ENCODE measurements around the gene MRPS18A.
"Not testable (repeated sequence)": the region's sequence is repeated elsewhere in the genome, so short reads cannot be mapped to it uniquely, and the experiment has no call there.

MRPS18A gene

DNA sequence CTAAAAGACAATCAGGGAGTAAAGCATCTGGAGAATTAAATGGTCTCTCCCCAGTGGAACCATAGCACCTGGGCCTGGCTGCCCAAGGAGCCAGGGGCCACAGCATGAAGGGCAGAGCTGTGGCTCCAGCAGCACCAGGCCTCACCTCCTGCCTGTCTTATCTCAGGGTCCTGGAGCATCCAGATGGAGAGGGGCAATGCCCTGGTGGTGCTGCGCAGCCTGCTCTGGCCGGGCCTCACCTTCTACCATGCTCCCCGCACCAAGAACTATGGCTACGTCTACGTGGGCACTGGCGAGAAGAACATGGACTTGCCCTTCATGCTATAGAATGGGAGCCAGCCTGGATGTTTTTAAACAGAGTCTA is 17.0 kb downstream of the MRPS18A start:
- no peak for DNase-seq (ENCODE audit: low spot score)

DNA sequence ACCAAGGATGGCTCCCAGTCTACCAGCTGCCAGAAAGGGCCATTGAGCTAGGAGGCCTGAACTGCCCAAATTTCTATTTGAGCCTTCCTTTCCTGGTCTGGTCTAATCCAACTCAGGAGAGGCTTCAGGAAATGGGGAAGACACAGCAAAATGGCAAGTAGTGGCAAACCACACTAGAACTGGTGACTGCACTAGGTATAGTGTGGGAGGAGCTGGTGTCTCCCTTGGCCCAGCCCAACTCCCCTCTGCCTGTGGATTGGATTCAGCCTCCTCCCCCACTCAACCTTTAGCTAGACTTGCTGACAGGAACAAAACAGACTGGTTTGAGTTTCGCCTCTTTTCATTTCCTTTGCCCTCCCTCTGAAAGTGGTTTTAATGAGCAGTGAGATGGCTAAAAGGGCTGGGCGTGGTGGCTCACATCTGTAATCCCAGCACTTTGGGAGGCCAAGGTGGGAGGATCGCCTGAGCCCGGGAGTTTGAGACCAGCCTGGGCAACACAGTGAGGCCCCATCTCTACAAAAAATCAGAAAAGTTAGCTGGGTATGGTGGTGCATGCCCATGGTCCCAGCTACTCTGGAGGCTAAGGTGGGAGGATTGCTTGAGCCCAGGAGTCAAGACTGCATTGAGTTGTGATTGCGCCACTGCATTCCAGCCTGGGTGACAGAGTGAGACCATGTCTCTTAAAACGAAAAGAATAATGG is 17.5 kb downstream of the MRPS18A start:
- no peak for DNase-seq (ENCODE audit: low spot score)

DNA sequence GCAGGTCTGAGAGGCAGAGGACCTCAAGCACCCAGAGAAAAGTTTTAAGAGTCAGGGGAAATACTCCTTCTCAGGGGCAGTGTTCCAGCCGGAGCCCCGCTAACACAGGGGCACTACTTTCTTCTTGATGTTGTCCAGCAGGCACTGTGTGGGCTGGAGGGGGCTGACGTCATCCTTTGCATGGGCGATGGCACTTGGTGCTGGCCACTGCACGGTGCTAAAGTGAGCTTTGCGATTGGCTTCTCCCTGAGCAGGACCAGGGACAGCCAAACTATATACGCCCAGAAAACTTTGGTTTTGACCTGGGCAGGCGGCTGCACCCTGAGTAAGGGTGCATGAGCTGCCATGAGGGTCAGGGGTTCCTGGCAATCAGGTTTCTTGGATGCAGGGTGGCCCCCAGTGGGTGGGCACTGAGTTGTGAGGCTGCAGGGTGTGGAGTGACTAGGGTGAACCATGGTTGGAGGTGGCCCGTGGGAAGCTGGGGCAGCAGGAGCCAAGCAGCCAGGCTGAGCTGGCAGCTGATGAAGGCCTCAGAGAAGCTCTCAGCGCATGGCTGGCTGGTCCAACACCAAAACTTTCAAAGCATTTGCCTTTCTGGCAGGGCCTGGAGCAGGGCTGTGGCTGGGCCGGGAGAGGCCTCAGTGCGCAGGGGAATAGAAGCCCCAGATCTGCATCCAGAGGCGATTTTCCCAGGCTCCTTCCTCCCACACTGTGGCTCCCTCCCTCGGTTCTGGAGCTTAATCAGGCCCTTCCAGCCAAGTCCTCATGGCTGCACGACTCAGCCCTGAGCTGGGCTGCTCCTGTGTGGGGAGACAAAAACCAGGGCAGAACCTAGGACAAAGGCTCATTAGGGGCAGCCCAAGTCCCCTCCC is 18.3 kb downstream of the MRPS18A start:
- no peak for DNase-seq (ENCODE audit: low spot score)

DNA sequence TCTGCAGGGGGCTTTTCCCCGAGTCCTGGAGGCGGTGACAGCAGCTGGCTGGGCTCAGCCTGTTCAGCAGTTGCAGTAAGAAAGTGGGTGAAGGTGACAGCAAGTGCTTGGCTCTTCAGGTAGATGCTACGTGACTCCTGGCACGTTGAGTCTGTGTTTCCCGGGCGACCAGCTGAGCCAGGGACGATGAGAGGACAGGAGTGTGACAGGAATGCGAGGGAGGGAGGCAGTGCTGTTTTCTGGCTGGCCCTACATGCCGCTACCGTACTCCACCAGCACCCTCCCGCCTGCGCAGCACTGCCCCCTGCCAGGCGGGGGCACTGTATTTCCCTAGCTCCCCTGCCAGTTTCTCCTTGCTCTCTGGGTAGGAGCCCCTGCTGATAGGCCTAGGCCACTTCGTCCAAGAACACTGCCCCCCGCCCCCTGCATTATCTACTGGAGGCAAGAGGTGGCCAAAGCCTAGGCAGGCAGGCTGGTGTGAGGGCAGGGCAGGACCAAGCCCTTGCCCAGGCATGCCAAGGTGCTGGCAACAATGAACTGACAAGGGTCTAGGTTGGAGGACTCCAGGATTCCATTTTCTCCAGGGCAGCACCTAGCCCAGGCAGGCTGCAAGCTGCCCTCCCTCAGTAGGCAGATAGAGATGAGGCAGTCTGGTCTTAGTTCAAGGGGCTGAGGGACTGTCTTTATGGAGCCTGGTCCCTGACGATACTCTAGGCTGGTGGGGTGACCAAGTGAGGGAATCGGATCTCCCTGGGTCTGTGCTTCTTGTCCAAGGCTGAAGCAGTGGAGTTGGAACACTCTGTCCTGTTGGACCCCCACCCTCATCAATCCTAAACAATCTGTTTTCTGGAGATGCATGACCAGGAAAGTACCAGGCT is 19.2 kb downstream of the MRPS18A start:
- peak; percentile 54 for DNase-seq (ENCODE audit: low spot score)

DNA sequence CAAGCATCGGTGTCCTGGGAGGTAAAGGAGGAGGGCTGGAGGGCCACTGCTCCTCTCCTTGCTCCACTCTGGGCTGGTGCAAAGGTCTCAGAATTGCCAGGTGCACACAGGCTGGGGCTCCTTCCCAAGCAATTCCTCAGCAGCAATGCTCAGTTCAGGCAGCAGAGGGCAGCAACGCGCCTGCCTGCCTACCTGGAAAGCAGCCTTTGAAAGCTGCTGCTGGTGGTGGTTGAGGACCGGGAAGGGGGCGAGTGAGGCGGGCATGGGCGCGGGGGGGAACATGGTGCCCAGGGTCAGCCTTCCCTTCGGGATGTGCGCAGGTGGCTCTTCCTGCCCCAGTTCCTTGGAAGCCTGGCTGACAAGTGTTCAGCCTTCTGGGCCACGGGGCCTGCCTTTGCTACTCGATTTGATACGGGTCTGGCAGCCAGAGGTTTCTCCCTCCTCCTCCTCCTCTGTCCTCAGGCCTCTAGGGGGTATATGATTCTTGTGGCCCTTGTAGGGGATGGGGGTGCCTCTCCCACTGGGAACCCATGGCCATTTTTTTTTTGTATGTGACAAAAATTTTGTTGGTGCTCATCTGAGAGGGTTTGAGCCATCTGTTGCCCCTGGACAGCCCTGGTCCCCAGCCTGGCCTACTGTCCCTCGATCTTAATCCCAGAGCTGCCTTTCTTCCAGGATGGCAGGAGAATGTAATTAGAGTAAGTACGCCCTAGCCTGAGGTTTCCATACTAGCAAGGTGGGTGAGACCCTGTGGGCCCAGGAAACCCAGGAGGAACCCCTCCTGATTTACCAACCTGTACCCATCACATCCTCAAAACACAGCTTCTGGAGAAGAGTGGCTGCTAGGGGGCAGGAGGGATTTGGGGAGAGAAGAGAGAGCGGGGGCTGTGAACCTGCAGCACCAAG is 20.1 kb downstream of the MRPS18A start:
- DNase-seq (ENCODE audit: low spot score): peak; percentile 76

DNA sequence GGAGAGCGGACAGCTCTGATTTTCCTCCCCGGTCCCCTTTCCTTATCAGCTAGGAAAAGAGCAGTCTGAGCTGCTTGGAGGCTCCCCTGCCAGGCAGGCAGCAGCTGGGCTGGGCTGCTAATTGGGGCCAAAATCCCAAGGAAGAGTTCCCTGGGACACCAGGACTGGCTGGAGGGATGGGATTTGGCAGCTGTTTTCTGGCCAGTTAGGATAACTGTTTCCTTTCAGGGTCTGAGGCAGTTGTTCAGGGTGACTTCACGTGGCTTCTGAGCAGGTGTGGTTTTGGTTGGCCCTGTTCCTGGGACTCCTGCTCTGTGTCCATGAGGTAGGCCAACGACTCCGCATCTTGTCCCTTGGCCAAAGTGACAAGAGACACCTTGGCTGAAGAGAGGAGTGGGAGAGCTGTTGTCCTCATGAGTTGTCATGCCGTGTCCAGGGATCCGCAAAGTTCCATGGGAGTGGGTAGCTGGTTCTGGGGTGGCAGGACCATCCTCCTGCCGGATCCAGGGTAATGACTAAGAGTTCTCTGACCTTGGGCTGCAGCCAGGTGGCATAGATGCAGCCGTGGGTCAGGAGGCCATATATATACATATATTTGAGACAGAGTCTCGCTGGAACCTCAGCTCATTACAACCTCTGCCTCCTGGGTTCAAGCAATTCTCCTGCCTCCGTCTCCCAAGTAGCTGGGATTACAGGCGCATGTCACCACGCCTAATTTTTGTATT is 21.2 kb downstream of the MRPS18A start:
- DNase-seq (ENCODE audit: low spot score): no peak

DNA sequence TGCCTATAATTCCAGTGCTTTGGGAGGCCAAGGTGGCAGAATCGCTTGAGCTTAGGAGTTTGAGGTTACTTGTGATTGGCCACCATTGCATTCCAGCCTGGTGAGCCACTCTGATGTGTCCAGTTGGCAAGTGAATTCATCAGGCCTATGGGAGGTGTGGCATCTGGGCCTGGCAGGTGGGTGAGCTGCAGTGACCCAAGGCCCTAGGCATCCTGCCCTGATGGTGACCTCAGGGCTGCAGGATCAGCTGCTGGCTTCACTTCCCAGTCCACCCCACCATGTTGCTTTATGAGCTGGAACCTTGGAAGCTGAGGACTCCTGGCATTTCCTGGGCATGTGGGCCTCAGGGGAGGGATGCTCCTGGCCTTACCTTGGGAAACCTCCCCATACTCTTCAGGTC is 22.2 kb downstream of the MRPS18A start:
- no peak for DNase-seq (ENCODE audit: low spot score)

DNA sequence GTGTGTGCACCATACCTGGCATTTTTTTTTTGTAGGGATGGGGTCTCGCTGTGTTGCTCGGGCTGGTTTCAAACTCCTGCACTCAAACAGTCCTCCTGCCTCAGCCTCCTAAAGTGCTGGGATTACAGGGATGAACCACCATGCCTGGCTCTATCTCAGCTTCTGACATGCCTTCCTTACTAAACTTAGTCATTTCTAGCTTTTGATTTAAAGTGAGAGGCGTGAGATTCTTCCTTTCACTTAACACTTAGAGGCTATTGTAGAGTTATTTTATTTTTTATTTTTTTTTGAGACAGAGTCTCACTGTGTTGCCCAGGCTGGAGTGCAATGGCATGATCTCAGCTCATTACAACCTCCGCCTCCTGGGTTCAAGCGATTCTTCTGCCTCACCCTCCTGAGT is 24.6 kb downstream of the MRPS18A start:
- not testable (repeated sequence) for DNase-seq (ENCODE audit: low spot score)

DNA sequence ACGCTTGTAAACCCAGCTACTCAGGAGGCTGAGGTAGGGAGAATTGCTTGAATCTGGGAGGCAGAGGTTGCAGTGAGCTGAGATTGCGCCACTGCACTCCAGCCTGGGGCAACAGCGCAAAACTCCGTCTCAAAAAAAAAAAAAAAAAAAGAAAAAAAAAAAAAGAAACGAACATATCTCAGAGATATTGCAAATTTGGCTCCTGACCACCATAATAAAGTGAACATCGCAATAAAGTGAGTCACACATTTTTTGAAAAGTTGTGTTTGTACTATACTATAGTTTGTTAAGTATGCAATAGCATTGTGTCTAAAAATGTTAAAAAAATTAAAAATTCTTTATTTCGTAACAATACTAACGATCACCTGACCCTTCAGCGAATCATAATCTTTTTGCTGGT is 29.4 kb downstream of the MRPS18A start:
- no peak for DNase-seq (ENCODE audit: low spot score)

DNA sequence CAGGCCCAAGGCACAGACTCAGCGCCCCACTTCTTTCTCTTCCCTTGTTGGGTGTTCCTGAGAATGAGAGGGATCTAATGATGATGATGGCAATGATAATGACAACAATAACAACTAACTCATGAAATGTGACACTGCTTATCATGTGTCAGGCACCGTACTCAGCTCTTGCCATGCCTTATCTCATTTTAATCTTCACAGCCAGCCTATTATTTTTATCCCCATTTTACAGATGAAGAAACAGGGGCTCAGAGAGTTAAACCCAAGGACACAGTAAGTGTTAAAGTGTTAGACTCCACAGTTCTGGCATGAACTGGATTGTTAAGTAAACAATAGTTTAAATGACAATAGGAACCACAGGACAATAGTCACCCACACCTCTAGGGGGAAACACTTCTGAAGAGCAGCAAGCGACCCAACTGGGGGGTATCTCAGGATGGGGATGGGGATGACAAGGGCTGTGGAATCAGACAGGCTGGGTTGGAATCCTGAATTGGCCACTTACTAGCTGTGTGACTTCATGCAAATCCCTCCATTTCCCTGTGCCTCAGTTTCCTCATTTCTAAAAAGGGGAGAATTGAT is 30.3 kb downstream of the MRPS18A start:
- DNase-seq (ENCODE audit: low spot score): no peak

DNA sequence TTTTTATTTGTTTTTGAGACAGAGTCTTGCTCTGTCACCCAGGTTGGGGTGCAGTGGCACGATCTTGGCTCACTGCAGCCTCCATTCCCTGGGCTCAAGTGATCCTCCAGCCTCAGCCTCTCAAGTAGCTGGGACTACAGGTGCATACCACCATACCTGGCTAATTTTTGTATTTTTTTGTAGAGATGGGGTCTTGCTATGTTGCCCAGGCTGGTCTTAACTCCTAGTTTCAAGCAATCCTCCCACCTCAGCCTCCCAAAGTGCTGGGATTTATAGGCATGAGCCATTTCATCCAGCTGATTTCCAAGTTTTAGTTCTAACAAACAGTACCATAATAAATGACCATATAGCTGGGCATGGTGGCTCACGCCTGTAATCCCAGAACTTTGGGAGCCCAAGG is 34.8 kb downstream of the MRPS18A start:
- DNase-seq (ENCODE audit: low spot score): not testable (repeated sequence)

DNA sequence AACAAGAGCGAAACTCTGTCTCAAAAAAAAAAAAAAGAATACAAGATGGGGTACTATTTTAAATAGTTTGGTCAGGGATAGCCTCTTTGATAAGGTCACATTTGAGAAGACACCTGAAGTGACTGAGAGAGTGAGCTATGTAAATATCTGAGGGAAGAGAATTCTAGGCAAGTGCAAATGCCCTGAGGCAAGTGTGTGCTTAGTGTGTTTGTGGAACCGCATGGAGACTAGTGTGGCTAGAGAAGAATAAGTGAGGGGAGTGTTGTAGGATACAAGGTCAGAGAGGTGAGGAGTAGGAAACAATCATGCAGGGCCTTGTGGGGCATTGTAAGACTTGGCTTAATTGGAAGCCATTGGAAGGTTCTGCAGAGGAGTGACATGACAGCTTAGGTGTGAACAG is 39.3 kb downstream of the MRPS18A start:
- no peak for DNase-seq (ENCODE audit: low spot score)

DNA sequence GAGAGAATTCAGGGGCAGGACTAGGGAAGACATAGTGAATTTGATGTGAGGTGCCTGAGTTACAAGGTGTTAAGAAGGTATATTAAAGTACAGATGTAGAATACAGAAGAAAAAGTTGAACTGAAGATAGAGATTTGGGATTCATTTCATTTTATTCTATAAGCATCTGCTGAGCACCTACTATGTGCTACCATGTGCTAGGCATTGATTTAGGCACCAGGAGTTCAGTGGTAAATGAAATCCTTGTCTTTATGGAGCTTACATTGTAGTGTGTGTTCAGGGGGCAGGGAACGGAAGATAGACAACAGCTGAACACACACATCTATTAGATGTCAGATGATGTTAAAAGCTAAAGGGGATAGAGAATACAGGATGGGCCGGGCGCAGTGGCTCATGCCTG is 40.0 kb downstream of the MRPS18A start:
- DNase-seq (ENCODE audit: low spot score): no peak

DNA sequence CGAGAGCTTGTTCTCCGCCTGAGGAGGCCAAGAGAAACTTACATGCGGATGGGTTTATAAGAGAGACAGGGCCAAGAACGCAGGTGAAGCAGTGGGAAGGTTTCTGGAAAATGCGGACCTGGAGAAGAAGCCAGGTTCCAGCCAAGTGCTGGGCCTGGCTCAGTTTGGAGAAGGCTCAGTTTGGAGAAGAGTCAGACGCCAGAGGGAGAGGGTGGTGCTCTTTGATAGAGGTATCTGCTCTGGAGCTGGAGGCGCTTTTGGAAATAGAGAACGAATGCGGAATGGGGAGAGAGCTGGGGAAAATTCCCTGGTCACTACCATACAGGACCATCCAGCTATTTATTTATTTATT is 42.0 kb downstream of the MRPS18A start:
- no peak for DNase-seq (ENCODE audit: low spot score)

DNA sequence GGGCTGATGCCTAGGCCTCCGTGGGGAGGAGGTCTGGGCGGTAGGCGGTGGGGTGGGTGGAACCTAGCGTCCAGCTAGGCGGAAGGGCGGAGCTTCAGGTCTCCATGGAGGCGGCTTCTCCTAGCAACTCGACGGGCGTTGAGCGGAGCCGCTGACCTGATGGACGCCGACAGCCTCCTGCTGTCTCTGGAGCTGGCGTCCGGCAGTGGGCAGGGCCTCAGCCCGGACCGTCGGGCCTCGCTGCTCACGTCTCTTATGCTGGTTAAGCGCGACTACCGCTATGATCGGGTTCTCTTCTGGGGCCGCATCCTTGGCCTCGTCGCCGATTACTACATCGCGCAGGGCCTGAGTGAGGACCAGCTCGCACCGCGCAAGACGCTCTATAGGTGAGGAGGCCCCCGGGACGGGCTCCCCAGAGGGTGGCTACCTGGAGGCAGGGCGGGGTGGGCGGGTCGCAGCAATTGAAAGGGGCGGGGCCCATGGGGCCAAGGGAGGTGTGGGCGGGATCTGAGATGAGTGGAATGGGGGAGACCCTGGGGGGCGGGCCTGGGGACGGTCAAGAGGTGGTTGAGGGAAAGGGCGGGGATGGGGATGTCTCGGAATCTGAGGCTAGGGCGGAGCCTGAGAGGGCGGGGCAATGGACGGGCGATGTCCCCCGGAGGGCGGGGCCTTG is 42.5 kb downstream of the MRPS18A start, which contains the start of gene RSPH9:
Gene RSPH9, plus strand, starts transcription at position 97 of the 673 bp plus-strand sequence. Its CDS starts 63 bp downstream, at position 160.
- DNase-seq (ENCODE audit: low spot score): no peak

DNA sequence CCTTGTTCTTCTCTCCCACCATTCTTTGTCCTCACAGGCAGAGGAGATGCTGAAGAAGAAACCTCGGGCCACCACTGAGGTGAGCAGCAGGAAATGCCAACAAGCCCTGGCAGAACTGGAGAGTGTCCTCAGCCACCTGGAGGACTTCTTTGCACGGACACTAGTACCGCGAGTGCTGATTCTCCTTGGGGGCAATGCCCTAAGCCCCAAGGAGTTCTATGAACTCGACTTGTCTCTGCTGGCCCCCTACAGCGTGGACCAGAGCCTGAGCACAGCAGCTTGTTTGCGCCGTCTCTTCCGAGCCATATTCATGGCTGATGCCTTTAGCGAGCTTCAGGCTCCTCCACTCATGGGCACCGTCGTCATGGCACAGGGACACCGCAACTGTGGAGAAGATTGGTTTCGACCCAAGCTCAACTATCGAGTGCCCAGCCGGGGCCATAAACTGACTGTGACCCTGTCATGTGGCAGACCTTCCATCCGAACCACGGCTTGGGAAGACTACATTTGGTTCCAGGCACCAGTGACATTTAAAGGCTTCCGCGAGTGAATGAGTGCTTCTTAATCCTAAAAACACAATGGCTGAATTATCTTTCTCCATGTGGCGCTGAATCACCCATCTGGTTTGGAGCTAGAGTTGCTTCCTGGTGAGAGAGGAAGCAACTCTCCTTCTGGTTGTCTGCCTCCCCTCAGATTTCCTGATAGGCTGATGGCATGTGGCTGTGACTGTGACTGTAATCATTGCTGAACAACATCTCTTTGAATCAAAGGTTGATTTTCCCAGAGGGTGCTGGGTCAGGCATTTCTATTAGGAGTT is 47.4 kb downstream of the MRPS18A start:
- DNase-seq (ENCODE audit: low spot score): no peak

DNA sequence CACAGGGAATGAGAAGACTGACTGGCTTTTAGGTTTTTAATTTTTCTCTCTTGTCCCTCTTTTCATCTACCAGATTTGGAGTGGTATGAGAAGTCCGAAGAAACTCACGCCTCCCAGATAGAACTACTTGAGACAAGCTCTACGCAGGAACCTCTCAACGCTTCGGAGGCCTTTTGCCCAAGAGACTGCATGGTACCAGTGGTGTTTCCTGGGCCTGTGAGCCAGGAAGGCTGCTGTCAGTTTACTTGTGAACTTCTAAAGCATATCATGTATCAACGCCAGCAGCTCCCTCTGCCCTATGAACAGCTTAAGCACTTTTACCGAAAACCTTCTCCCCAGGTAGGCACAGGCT is 51.3 kb downstream of the MRPS18A start:
- no peak for DNase-seq (ENCODE audit: low spot score)

DNA sequence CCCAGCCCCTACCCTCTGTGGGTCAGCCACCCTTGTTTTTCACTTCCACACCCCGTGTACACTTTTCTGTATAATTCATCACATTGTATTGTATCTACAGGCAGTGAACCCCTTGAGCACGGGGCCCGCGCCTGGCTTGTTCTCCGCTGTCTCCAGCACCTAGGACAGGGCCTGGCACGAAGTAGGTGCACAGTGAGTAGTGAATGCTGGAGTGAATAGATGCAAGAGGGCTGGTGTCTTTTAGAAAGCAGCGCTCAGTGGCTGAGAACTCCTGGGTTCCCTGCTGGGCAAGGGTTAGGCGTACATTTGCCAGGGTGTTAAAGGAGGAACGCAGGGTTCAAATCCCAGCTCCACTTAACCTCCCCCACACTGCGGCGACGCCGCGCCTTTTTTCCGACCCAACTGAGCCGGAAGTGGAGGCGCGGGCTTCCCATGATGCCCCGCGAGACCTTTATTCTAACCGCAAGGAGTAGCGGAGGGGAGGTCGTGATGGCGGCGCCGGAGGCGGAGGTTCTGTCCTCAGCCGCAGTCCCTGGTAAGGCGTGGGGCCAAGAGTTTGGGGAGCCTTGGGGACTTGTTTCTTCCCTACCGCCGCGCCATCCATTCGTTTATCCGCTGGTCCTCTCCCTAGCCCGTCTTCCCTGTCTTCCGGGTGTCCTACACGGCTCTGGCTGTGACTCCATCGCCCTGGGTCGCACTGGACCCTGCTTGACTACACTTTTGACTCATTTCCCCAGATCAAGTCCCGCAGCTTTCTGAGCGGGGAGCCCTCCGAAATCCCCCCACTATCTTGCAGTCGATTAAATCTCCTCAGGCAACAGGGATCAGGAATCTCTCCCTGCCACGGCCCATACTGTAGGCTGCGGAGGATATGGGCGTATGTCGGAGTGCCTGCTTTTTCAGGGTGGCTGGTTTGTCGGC is 51.9 kb downstream of the MRPS18A start, which contains the start of gene MAD2L1BP:
Gene MAD2L1BP, plus strand, starts transcription at position 454 of the 921 bp plus-strand sequence. Its CDS starts 36 bp downstream, at position 490.
- peak; percentile 72 for DNase-seq (ENCODE audit: low spot score)

All from HuH-7 (cell line).